ENCODE measurements around the gene TOR3A.

The TOR3A gene

DNA sequence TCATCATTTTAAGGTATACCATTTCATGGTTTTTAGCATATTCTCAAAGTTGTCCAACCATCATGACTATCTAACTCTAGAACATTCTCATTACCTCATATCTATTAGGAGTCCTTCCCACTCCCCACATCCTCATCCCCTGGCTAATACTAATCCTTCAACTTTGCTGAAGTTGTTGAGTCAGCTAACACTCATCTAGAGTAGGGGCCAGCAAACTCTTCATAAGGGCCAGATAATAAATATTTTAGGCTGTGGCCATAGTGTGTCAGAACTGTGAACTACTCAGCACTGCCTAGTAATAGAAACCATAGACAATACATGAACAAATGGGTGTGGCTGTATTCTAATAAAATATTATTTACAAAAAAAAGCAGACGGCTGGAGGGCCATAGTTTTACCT lies 43.0 kb downstream of the TOR3A start:
- no peak for TF ChIP-seq FOXP2 (optimal IDR thresholded peaks at IDR 0.05; ENCODE audit: borderline replicate concordance, extremely low read depth, extremely low read length, insufficient read depth)
- no peak for TF ChIP-seq POLR2AphosphoS5 (IDR thresholded peaks at IDR 0.05; ENCODE audit: low read depth, low read length)
- TF ChIP-seq, protein P1, sequence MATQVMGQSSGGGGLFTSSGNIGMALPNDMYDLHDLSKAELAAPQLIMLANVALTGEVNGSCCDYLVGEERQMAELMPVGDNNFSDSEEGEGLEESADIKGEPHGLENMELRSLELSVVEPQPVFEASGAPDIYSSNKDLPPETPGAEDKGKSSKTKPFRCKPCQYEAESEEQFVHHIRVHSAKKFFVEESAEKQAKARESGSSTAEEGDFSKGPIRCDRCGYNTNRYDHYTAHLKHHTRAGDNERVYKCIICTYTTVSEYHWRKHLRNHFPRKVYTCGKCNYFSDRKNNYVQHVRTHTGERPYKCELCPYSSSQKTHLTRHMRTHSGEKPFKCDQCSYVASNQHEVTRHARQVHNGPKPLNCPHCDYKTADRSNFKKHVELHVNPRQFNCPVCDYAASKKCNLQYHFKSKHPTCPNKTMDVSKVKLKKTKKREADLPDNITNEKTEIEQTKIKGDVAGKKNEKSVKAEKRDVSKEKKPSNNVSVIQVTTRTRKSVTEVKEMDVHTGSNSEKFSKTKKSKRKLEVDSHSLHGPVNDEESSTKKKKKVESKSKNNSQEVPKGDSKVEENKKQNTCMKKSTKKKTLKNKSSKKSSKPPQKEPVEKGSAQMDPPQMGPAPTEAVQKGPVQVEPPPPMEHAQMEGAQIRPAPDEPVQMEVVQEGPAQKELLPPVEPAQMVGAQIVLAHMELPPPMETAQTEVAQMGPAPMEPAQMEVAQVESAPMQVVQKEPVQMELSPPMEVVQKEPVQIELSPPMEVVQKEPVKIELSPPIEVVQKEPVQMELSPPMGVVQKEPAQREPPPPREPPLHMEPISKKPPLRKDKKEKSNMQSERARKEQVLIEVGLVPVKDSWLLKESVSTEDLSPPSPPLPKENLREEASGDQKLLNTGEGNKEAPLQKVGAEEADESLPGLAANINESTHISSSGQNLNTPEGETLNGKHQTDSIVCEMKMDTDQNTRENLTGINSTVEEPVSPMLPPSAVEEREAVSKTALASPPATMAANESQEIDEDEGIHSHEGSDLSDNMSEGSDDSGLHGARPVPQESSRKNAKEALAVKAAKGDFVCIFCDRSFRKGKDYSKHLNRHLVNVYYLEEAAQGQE (IDR thresholded peaks at IDR 0.05; ENCODE audit: insufficient read depth in 1 of 2, low read depth in 2 of 2, low read length in 2 of 2): no peak
- TF ChIP-seq TAF1 (IDR thresholded peaks at IDR 0.05; ENCODE audit: borderline replicate concordance, insufficient read depth, low read length): no peak
- no peak for TF ChIP-seq SIN3A (IDR thresholded peaks at IDR 0.05; ENCODE audit: borderline replicate concordance, insufficient read depth, low read length)

DNA sequence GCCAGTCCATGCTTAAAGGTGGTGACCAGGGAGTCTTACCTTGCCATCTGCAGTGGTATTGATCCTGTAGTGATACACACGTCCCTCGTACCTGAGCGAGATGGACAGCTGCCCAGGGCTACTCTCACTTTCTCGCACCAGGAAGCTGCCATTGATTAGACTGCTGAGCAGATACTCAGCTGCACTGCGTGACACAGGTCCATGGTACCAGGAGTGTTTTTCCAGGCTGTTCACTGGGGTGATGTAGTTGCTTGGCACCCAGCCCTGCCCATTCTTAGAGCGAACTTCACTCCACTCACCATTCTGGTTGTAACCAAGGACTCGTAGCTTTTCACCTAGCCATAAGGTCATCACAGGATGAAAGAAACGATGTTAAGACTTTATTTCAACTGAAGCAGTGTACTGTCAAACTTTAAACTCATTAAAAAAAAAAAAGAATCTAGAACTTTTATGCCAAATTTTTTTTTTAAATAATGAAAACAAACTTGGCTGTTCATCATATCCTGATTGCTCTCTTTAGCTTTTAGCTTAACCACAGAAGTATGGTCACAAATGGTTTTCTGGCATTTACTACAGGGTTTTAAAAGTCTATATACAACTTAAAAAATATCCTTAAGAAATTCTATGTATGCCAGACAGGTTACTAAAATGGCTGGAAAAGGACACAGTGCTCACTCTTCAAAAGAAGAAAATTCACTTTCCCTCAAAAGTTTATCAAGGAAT lies 44.6 kb downstream of the TOR3A start:
- TF ChIP-seq POLR2AphosphoS5 (IDR thresholded peaks at IDR 0.05; ENCODE audit: low read depth, low read length) (no peak), TAF1 (IDR thresholded peaks at IDR 0.05; ENCODE audit: borderline replicate concordance, insufficient read depth, low read length) (no peak), FOXP2 (optimal IDR thresholded peaks at IDR 0.05; ENCODE audit: borderline replicate concordance, extremely low read depth, extremely low read length, insufficient read depth) (no peak), SIN3A (IDR thresholded peaks at IDR 0.05; ENCODE audit: borderline replicate concordance, insufficient read depth, low read length) (no peak)
- TF ChIP-seq, protein P1 (IDR thresholded peaks at IDR 0.05; ENCODE audit: insufficient read depth in 1 of 2, low read depth in 2 of 2, low read length in 2 of 2): no peak

- TF ChIP-seq, protein P1 (IDR thresholded peaks at IDR 0.05; ENCODE audit: insufficient read depth in 1 of 2, low read depth in 2 of 2, low read length in 2 of 2): no peak
- TF ChIP-seq FOXP2 (optimal IDR thresholded peaks at IDR 0.05; ENCODE audit: borderline replicate concordance, extremely low read depth, extremely low read length, insufficient read depth) (no peak), POLR2AphosphoS5 (IDR thresholded peaks at IDR 0.05; ENCODE audit: low read depth, low read length) (no peak), TAF1 (IDR thresholded peaks at IDR 0.05; ENCODE audit: borderline replicate concordance, insufficient read depth, low read length) (no peak), SIN3A (IDR thresholded peaks at IDR 0.05; ENCODE audit: borderline replicate concordance, insufficient read depth, low read length) (no peak)
These were observed 45.5 kb downstream of the TOR3A start for GRCh38 chr1:179127163-179127895.

DNA sequence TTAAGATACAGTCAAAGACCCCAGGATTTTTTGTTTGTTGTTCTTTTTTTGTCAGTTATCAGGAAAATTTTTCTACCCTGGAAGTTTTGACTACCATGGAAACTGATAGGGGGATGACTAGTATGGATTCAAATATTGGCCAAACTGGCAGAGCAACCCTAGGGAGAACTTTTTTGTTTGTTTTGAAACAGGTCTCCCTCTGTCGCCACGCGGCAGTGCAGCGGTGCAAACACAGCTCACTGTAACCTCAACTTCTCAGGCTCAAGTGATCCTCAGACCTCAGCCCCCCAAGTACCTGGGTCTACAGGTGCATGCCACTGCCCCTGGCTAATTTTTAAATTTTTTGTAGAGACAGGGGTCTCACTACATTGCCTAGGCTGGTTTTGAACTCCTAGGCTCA lies 46.6 kb downstream of the TOR3A start:
- TF ChIP-seq SIN3A (IDR thresholded peaks at IDR 0.05; ENCODE audit: borderline replicate concordance, insufficient read depth, low read length) (no peak), POLR2AphosphoS5 (IDR thresholded peaks at IDR 0.05; ENCODE audit: low read depth, low read length) (no peak), TAF1 (IDR thresholded peaks at IDR 0.05; ENCODE audit: borderline replicate concordance, insufficient read depth, low read length) (no peak), FOXP2 (optimal IDR thresholded peaks at IDR 0.05; ENCODE audit: borderline replicate concordance, extremely low read depth, extremely low read length, insufficient read depth) (no peak)
- TF ChIP-seq, protein P1 (IDR thresholded peaks at IDR 0.05; ENCODE audit: insufficient read depth in 1 of 2, low read depth in 2 of 2, low read length in 2 of 2): no peak

All from PFSK-1 (cell line).